Peyer's patch (tissue), 4 donors: ENCODE data around the gene R3HDM4. TPM values are rescaled to one million over a fixed set of nuclear protein-coding genes. Genes with fewer than 3 reads are reported as not detected.

Experiments used
- DNase-seq, 3 donors: peaks; one replicate each; pipeline ENCODE4 v3.0.0-alpha.2; 2017 to 2019
- H3K27ac ChIP-seq, 4 donors: fragments of 200-600 bp; sonication (generic); one replicate each; pipeline ENCODE4 v1.5.1; 2016 to 2019
- H3K27me3 ChIP-seq, 2 donors: fragments of 200-600 bp; sonication (generic); one replicate each; pipeline ENCODE4 v1.5.1; 2019
- H3K36me3 ChIP-seq, 3 donors: fragments of 200-600 bp; sonication (generic); one replicate each; pipeline ENCODE4 v1.5.1; 2016 to 2019
- H3K4me1 ChIP-seq, 4 donors: fragments of 200-600 bp; sonication (generic); one replicate each; pipeline ENCODE4 v1.5.1; 2016 to 2019
- H3K4me3 ChIP-seq, 4 donors: fragments of 200-600 bp; sonication (generic); 1 replicate in 3 of 4; 2 replicates in 1 of 4; pipeline ENCODE4 v1.5.1; 2016 to 2019; ENCODE audit warnings: mild to moderate bottlenecking in 1 of 4
- H3K9me3 ChIP-seq, 4 donors: fragments of 200-600 bp; sonication (generic); one replicate each; pipeline ENCODE4 v1.5.1; 2016 to 2019; ENCODE audit warnings: mild to moderate bottlenecking in 1 of 4
- CTCF ChIP-seq, 6 experiments: fragments of 450-650 bp in 4 of 6; fragments of 200-600 bp in 2 of 6; sonication (generic) in 1 of 6; IDR thresholded peaks; one replicate each; pipeline ENCODE4 v1.5.1; 2017 to 2019; ENCODE audit warnings: antibody characterized with exemption in 6 of 6, mild to moderate bottlenecking in 3 of 6, moderate library complexity in 1 of 6
- POLR2A ChIP-seq, 2 donors: fragments of 450-650 bp; IDR thresholded peaks; one replicate each; pipeline ENCODE4 v1.5.1; 2017; ENCODE audit warnings: antibody characterized with exemption in 2 of 2, mild to moderate bottlenecking in 2 of 2, moderate library complexity in 2 of 2
- total RNA-seq, 4 donors: library from RNA; depleted of rRNA; stranded (reverse); fragments of >200 nt; gene quantifications; one replicate each; pipeline ENCODE4 v1.1.0, GENCODE V29; 2016

R3HDM4 gene
- total RNA-seq, 4 donors from 2014 or later, result 20.8 to 43.5 (median 34.8) TPM

DNA sequence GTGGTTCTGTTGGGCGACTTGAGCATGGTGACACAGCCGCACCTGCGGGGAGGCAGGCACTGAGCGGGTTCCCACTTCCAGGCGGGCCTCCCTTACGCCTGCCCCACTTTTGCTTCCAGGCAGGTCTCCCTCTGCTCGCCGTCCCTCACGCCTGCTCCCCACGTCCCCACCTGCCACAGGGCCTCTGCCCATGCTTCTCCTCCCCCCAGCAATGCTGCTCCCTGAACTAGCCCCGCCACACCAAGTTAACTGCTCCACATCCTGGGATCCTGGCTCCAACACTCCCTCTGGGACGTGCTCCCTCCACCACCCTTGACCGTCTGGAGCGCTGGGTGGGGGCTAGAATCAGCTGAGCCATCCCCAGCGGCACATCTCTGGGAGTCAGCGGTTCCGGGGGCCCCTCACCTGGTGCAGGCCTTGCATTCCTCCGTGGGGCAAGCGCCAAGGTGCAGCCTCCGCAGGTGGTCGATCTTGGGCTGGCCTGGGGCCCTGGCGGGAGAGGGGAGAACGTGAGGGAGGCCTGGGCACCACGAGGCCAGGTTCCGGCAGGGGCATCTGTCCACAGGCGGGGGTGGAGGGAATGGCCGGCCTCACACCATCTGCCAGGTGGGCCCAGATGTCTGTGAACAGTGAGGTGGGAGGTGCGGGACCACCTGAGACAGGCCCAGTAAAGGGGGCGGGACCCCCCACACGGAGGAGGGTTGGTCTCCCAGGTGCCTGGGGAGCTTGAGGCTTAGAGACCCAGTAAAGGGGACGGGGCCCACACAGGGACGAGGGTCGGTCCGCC, 44.4 kb downstream of the R3HDM4 start:
- Histone ChIP-seq H3K9me3 (no peaks in the 10 kb centered on the region), H3K36me3 (peaks cover 0 to 28% (median 0%) of the 10 kb centered on the region in 3 donors), H3K27ac (peak overlapping the region; percentile 52 to 81 (median 75)), H3K27me3 (no peaks in the 10 kb centered on the region), H3K4me3 (no peak overlapping the region), H3K4me1 (peaks cover 3 to 11% (median 7%) of the 10 kb centered on the region in 4 donors)
- no peak for DNase-seq
- TF ChIP-seq CTCF (IDR thresholded peaks at IDR 0.05) (no peak), POLR2A (IDR thresholded peaks at IDR 0.05) (no peak)

DNA sequence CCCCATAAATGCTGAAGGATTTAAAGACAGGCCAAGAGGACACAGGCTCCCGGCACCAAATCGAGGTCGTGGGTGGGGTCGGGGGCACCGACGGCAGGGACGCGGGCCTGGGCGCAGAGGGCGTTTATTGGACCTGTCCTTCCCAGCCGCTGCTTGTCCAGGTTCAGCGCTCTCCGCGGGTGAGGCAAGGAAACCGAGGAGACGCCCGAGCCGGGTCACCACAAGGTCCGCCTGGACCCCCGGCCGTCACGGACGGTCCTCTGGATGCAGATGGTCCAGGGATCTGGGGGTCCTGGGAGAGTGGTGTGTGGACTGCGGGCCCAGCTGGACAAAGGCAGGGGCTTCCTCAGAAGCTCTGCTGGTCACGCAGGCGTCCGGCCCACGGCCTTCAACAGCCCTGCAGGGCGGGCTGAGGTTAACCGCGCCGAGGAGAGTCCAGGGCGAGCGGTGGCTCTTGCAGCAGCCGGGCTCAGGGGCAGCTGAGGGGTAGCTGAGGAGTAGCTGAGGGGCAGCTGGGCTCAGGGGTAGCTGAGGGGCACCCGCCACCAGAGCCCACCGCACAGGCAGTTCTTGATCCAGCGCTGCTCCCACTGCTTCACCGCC, 45.1 kb downstream of the R3HDM4 start:
- Histone ChIP-seq H3K27ac (no peak overlapping the region), H3K4me1 (peaks cover 5 to 18% (median 7%) of the 10 kb centered on the region in 4 donors), H3K4me3 (no peak overlapping the region), H3K9me3 (no peaks in the 10 kb centered on the region), H3K27me3 (no peaks in the 10 kb centered on the region), H3K36me3 (peaks cover 0 to 24% (median 0%) of the 10 kb centered on the region in 3 donors)
- no peak for DNase-seq
- TF ChIP-seq CTCF (IDR thresholded peaks at IDR 0.05) (no peak), POLR2A (IDR thresholded peaks at IDR 0.05) (no peak)

DNA sequence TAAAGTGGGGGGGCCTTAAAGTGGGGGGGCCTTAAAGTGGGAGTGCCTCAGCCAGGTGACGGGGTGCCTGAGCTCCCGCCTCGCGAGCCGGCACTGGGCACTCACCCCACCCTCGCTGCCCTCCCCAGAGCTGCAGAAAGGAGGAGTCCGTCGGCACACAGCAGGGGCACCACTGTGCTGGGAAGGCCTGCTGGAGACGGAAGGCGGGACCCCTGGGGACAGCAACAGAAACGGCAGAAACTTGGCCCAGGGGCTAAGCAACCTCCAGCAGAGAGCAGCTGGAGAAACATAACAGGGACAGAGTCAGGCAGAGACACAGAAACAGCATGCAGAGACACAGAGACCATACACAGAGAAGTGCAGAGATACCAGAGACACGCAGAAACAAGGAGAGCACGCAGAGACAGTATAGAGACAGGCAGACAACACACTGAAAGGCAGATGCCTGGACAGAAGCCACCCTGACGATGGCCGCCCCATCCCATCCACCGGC, 45.7 kb downstream of the R3HDM4 start:
- TF ChIP-seq POLR2A (IDR thresholded peaks at IDR 0.05) (no peak), CTCF (IDR thresholded peaks at IDR 0.05) (no peak)
- Histone ChIP-seq H3K27ac (no peak overlapping the region), H3K36me3 (peaks cover 0 to 24% (median 0%) of the 10 kb centered on the region in 3 donors), H3K4me3 (no peak overlapping the region), H3K4me1 (peaks cover 5 to 20% (median 7%) of the 10 kb centered on the region in 4 donors), H3K27me3 (no peaks in the 10 kb centered on the region), H3K9me3 (no peaks in the 10 kb centered on the region)
- DNase-seq, result no peak

- Histone ChIP-seq H3K4me1 (peaks cover 0 to 20% (median 6%) of the 10 kb centered on the region in 4 donors), H3K4me3 (no peak overlapping the region), H3K27ac (no peak overlapping the region), H3K9me3 (no peaks in the 10 kb centered on the region), H3K27me3 (no peaks in the 10 kb centered on the region), H3K36me3 (peaks cover 0 to 24% (median 0%) of the 10 kb centered on the region in 3 donors)
- no peak for TF ChIP-seq CTCF (IDR thresholded peaks at IDR 0.05)
- TF ChIP-seq POLR2A (IDR thresholded peaks at IDR 0.05), result no peak
- no peak for DNase-seq
Measured at GRCh38 chr19:866769-867300, 46.2 kb downstream of the R3HDM4 start.

GRCh38 chr19:863315-863620, 49.8 kb downstream of the R3HDM4 start:
- H3K4me3 ChIP-seq, result peak overlapping the region in 2 of 4 donors; percentile 20 to 26
- no peak for TF ChIP-seq CTCF (IDR thresholded peaks at IDR 0.05)
- DNase-seq, result no peak
- H3K36me3 ChIP-seq, result peaks cover 0 to 5% (median 0%) of the 10 kb centered on the region in 3 donors
- peaks cover 0 to 32% (median 12%) of the 10 kb centered on the region in 4 donors for H3K4me1 ChIP-seq
- H3K9me3 ChIP-seq, result no peaks in the 10 kb centered on the region
- no peaks in the 10 kb centered on the region for H3K27me3 ChIP-seq
- H3K27ac ChIP-seq, result peak overlapping the region in 1 of 4 donors; percentile 67
